Measurements from ENCODE around the gene EEFSEC. TPM values are rescaled to one million over a fixed set of nuclear protein-coding genes. Genes with fewer than 3 reads are reported as not detected.
A peak's percentile ranks its signal among the peaks of the same experiment; 100 is the strongest.
"Not testable (repeated sequence)": the region's sequence is repeated elsewhere in the genome, so short reads cannot be mapped to it uniquely, and the experiment has no call there.

The EEFSEC gene
- total RNA-seq, 1 donor from 2014 or later = 5.7 TPM

DNA sequence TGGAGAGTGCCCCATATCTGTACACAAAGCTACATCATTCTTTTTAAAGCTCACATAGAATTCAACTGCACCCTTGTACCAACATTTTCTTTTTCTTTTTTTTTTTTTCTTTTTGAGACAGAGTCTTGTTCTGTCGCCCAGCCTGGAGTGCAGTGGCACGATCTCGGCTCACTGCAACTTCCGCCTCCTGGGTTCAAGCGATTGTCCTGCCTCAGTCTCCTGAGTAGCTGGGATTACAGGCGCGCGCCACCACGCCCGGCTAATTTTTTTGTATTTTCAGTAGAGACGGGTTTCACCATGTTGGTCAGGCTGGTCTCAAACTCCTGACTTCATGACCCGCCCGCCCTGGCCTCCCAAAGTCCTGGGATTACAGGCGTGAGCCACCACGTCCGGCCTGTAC lies 1.1 kb downstream of the EEFSEC start:
- not testable (repeated sequence) for DNase-seq

DNA sequence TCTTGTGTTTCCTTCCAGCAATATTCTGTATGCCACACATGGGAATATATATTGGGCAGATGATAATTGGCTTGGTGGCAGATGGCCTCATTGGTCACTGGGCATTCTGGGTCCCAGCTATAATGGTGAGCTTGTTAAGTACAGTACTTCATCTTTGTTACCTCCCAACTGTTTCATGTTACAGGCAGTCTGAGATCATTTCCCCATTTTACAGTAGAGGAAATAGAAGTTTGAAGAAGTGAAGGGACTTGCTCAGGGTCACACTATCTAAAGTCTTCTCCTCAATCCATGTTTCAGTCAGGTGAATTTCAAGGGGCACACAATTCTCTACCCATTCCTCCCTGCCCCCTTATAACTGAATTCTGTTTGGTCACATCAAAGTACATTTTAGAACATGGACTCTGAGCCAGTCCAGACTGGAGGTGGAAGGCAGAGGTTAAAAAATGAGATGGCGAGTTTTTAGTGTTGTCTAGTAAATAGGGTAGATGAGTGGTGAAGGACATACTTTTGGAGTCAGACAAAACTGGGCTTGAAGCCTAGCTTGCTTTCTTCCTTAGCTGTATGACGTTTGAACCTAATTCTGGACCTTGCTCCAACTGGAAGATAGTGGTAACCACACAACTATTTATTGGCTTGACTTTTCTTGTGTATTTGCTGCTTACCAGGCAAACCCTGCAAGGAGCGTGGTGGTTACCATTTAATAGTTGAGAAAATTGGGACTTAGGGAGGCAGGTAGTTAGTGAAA lies 2.5 kb downstream of the EEFSEC start:
- DNase-seq = no peak

DNA sequence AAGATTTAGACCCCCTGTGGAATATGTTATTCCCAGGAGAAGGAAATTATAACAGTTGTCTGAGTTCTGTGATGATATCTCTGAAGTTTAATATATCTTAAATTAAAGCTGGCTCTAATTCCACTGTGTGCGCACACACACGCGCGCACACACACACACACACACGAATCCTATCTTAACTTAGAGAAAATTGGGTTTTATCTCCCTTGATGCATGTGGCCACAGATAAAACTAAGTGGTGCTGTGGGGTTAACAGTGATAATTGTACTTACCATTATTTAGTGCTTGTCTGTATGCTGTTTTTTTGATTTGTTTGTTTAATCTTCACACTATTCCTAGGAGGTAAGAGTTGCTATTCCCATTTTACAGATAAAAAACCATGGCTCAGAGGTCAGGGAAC lies 7.4 kb downstream of the EEFSEC start:
- no peak for DNase-seq

DNA sequence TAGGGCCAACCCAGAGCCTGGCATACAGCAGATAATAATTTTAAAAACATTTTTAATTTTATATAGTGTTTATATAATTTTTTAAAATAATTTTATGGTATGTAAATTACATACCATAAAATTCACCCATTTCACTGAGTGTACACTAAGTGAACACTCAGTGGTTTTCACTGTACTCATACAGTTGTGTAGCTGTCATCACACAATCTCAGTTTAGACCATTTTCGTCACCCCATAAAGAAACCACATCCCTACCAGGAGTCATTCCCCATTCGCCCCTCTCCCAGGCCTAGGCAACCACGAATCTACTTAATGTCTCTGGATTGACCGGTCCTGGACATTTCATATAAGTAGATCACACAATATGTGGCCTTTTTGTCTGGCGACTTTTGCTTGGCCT lies 10.2 kb downstream of the EEFSEC start:
- DNase-seq = no peak

DNA sequence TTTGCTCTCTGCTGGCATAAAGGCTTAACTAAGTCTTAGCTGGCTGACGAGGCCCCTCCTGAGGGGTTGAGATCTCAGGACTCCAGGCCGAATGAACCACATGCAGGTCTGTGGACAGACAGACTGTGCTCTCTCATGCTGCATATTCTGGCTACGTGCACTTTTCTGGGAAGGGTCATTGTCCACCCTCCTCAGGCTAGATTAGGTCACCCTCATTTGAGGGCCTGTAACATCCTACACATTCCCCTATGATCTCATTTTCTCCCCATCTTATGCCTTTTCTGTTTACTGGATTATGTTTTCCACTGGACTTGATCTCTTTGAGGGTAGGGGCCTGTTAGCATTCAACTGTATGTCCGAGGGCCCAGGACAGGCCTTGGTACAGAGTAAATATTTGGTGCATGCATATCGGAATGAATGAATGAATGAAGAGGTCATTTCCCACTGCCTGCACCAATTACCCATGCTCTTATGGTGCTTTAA lies 13.7 kb downstream of the EEFSEC start:
- no peak for DNase-seq

DNA sequence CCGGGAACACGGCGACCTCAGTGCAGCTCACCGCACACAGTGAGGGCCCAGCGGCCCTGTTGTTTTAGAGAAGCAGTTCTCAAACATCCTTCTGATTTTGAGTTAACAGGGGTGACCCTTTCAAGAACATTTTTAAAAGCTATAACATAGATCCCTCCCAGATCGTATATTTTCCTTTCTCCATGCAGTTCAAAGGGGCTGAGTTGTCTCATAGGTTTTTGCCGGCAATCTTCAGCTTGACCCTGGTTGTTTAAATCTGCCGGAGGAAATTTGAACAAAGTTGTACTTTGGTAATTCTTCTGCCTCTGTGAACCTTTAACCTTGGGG lies 14.3 kb downstream of the EEFSEC start:
- DNase-seq = no peak

DNA sequence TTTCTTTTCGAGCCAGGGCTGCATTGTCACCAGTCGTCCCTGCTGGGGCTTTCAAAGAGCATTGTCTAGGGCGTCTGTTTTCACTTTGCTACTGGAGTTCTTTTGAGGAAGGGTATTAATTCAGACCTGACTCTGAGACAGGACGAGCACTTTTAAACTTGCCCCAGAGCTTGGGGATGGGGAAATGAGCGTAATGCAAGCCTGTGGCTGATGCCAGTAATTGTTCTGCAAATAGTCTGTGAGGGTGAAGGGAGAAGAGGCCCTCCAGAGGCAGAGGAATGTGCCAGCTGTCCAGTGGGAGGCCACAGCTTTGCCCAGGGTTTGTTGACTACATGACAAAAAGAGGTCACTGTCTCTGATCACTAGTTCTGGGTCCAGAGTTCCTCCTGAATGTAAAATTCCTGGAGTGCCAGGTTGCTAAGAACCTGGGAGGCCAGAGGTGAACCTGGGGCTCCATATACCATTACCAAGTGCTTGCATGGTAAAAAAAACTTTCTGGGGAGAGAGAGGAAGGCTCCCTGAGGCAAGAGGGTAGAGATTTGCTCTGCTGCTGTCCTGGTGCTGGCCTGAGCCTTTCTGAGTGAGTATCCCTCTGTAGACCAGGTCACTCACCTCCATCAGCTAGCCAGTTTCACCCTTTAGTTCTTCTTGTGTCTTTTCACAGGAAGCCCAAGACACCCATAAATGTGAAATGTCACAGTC lies 14.8 kb downstream of the EEFSEC start:
- no peak for DNase-seq

DNA sequence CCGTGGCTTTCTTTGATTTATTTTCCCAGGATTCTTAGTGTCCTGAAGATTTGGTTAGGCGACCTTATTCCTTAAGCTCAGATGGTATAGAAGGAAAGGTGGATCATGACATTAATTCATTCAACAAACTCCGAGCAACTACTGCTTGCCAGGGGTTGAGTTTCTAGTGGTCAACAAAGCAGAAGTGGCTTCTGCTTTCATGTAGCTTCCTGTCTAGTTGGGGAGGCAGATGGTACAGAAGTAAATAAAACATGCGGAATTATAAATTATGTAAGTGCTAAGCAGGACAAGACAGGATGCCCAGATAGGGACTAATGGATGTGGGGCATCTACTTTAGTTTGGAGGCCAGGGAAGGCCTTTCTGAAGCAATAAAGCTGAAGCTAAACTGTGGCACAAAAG lies 15.6 kb downstream of the EEFSEC start:
- no peak for DNase-seq

DNA sequence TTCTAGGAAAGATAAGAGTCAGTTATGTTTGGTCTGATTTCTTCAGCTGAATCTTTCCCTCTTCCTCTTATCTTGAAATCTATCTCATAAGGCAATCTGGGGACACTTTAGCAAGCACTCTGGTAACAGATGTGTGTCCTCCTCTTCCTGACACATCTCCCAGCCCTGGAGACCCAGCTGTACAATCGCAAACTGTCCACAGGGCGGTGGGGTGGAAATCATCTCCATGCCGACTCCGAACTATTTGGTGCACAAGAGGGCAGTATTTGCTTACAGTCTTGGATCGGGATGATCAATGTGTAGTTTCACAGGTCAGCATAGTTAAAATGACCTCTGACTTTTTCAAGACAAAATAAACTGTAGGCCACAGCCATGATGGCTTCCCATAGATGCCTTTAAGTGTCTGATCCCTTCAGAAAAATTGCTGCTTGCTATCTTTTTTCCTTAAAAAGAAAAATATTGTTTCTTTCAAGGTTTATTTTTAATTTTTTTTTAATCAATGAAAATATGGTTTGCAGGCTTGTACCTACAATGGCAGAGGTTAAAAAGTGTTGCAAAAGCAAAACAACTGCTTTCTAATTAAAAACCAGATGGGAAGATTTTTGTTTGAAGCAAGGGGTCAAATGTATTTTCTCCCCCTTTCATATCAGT lies 17.7 kb downstream of the EEFSEC start:
- peak; percentile 71 for DNase-seq

DNA sequence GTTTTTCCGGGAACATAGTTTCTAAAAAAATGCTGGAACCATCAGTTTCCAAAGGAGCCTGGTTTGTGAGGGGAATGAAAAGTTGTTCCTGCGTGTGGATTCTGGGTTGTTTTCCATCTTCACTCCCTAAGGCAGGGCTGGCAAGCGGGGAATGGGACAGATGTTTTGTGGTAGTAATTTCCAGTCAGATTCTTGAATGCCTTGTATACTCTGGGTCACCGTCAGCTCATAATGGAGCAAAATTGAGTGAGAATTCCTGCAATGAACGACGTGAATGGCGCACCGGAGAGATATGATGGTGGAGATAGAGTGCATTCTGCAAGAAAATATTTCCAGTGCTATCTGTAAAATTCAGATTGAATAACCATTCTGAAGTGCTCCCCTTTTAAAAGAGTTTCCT lies 19.9 kb downstream of the EEFSEC start:
- DNase-seq = no peak

DNA sequence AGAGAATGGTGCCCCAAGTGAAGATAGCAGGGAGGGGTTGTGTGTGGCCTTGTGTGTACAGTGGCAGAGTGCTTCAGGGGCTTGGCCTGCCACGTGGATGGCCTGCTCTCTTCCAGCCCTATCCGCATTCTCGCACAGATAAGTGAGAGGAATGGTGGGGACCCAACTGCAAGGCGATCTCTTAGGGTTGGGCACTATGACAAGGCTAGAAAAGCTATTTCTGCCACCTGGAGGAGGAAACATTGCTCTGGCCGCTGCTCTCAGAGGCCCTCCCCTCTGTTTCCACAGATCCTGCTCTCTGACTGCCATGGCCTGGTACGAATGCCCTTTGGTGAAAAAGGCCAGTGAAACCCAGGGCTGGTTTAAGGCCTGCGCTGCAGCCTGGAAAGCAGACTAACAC lies 20.6 kb downstream of the EEFSEC start:
- DNase-seq = no peak

DNA sequence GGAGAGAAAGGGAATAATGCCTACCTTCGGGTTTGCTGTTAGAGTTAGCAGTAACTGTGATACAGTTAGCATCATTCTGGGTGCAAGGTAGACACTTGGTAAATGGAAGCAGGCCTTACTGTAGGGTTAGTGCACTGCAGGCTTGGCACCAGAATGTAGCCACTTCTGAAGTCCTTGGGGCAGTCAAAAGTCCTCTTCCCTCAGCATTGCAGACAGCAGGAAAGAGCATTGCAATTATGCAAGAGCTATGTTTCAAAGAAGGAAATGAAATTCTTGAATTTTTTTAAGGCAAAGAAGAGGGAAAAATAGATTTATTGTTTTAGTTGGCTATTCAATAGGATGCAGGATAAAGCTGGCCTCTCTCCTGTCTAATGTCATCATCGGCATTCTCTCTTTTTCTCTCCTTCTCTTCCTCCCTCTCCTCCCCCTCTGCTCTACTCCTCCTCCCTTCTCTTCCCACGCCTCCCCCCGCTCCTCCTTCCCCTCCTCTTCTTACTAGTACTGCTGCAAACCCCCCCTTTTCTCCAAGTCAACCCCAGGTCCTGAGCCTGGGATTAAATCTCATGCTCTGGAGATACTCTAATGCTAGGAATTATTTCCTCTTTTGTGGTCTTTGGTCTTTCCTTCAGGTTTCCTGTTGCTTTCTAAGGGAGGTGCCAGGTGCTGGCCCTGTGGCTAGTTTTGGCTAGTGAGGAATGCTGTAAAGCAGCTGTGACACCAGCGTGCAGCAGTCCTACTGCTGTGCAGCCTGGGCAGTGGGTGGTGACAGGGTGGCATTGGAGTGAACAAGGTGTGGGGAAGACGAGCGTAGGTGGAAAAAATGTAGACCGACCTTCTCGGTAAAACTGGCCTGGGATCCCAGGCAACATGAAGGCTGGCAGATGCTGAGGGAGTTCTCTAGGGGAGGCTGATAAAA lies 21.7 kb downstream of the EEFSEC start:
- no peak for DNase-seq

DNA sequence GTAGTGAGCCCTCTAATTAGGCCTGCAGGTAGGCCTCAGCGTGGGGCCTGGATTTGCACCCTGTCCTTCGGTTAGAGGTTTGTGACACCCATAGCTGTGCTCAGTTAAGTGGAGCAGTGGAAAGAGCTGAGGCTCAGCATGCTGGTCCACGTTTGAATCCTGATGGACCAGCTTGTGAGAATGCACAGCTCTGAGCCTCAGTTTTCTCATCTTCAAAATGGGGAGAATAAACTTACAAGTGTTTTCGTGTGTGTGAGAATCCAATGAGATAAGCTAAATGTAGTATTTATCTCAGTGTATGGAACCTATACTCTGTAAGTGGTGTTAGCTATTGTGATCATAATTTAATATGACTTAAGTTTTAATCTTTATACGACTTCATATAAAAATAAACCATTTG lies 22.5 kb downstream of the EEFSEC start:
- no peak for DNase-seq

DNA sequence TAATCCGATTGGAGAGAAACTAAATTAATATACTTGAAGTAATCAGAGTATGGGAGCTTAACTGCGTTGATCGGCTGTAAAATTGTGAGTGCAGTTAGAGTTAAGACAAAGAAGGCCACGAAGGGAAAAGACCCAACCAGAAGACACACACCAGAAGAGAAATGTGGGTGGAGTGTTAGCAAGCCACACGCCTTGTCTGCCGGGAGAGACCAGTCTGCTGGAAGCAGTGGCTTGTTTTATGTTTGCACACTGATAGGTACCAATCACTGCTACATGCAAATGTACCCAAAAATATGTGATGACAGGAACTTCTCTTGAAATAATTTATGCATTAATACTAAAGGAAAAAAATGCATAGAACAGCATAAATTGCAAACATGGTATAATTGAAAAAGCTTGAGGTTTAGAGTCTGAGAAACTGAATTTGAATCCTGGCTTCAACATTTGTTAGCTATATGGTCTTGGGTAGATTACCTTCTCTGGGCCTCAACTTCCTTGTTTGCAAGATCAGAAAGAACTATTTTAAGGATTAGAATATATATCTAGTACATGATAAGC lies 23.1 kb downstream of the EEFSEC start:
- no peak for DNase-seq

DNA sequence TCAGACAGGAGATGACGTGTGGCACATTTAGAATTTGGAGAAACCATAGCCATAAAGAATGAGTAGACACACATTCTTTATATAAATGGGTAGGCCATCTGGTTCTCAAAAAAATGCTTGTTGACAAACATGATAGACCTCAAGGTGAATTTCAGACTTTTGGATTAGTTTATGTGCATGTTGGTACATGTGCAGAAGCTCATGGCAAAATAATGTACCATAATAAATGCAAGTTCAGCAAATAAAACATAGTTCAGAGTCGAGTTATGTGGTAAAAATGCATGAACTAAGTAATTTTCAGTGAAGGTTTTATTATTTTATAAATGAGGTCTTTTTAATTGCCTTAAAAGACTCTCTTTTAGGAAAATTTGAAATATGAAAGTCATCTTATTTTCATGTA lies 24.6 kb downstream of the EEFSEC start:
- DNase-seq = no peak

DNA sequence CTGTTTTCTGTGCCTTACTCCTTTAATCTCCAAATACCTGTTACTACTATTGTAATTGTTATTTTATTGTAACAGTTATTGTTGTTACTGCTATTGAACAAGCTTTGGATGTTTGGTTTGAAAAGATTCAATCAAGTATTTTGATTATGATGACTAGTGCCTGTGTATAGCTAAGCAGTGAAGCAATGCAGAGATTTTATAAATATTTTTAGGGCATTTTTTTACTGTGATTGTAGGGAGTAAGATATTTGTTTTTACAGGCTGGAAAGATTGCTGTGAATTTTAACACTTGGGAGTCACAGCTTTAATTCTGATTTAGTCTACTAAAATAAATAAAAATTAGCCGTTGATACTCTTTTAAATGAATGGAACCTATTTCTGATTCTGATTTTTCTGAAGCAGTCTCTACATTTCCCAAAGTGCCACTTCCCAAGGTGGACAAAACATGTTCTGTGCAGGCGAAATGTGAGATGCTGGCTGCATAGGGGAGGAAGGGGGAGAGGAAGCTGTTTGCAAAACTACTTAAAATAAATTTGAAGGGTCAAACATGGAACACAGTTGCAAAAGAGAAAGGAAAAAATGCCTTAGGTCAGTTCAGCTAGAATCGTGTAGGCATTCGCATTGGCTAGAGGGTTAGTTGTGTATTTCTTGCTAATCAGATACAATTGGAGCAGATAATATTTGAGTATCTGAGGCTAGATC lies 25.7 kb downstream of the EEFSEC start:
- no peak for DNase-seq

DNA sequence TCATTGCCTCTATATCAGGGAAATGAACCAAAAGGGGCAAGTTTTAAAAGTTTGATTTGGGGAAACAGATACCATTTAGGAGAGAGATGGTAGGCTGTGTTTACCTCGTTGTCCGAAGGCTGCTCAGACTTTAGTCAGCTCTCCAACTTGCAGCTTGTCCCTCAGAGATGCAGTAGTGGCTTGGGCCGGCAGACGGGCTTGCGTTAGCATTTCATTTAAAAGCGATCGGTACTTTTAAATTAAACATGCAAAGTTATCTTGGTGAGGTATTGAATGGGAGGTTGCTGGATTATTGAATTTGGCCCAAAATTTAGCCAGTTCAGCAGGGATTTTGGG lies 26.2 kb downstream of the EEFSEC start:
- DNase-seq = no peak

DNA sequence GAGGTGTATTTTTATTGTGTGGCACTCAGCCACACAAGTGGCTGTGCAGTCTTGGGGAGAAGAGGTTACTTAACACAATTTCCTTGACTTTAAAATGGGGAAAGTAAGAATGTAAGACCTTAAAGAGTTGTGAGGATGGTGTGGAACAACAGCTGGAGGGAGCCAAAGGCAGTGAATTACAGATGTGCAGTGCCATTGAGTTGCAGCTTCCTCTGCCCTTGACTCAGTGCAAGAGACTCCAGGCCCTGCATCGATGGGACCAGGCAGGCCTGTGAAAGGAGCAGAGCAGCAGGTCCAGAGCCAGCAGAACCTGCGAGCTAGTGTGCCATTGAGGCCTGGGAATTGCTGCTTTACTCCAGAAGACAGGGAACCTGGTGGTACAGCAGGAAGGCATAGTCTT lies 27.2 kb downstream of the EEFSEC start:
- no peak for DNase-seq

DNA sequence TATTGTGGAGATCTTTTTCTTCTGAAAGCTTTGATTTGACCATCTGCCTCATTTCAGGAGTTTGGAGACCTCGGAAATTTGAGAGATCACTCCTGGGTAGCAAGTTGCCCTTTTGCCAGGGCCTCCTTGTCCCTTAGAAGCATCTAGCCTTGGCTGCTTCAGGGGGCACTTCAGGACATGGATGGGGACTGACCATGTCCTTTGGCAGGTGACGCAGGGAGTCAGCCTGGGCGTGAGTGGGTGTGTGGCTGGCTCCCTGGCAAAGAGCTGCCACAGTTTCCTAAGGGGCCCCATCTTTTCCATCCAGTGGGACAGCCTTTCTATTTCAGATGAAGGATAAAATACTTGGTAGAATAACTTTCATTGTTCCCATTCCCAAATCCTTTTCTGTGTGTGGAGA lies 27.6 kb downstream of the EEFSEC start:
- DNase-seq = no peak

DNA sequence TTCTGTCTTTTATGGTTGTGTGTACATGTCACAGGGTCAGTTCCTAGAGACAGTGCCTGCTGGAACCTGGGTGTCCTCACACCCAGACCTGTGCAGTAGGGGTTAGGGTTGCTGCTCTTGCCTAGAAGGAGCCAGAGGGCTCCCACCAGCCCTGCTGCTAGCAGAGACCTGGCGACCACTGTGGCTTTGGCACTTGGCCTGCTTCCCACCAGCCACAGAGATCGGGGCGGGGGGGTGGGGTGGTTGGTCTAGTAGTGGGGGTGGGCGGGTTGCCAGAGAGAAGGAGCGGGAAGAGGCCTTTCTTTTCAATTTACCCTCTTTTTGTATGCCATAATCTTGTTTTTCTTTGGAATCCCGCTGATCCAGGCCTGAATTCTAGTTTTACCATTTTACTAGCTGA lies 29.4 kb downstream of the EEFSEC start:
- no peak for DNase-seq

DNA sequence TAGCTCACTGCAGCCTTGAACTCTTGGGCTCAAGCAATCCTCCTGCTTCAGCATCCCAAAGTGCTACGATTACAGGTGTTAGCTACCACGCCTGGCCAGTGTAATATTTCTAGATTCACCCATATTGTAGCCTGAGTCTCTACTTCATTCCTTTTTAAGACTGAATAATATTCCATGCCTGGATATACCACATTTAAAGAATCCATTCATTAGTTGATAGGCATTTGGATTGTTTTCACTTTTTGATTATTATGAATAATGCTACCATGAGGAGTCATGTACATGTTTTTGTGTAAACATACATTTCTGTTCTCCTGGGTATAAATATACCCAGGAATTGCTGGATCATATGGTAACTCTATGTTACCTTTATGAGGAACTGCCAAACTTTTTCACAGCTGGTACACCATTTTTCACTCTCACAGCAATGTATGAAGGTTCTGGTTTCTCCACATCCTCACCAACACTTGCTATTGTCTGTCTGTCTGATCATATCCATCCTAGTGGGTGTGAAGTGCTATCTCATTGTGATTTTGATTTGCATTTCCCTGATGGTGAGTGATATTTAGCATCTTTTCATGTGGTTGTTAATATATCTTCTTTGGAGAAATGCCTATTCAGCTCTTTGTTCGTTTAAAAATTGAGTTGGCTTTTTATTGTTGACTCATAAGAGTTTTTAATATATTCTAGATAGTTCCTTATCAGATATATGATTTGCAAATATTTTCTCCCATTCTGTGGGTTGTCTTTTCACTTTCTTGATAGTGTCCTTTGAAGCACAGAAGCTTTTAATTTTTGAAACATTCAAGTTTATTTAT lies 32.6 kb downstream of the EEFSEC start:
- DNase-seq = no peak

All from skin of body (tissue), 2 donors.